Lower leg skin (tissue), 3 donors: ENCODE measurements around the gene SLC7A5.

ENCODE experiments used
- CTCF ChIP-seq, 3 donors: fragments of 450-650 bp; IDR thresholded peaks; one replicate each; pipeline ENCODE4 v1.5.1; 2016; ENCODE audit warnings: antibody characterized with exemption in 3 of 3, mild to moderate bottlenecking in 3 of 3, moderate library complexity in 2 of 3
- POLR2A ChIP-seq, 2 donors: fragments of 450-650 bp; IDR thresholded peaks; one replicate each; pipeline ENCODE4 v1.6.1; 2016 to 2017; ENCODE audit warnings: antibody characterized with exemption in 2 of 2, mild to moderate bottlenecking in 1 of 2, moderate library complexity in 1 of 2

GRCh38 chr16:87826798-87827587 lies 42.3 kb downstream of the SLC7A5 start:
- no peak for TF ChIP-seq CTCF (IDR thresholded peaks at IDR 0.05)
- no peak for TF ChIP-seq POLR2A (IDR thresholded peaks at IDR 0.05)
